Measurements from ENCODE around the gene ZNF827.

Gene ZNF827

GRCh38 chr4:145735827-145736226 is 202.8 kb downstream of the ZNF827 start:
- DNase-seq, result peak in 1 of 2 experiments; percentile 57

- no peak for DNase-seq
These were observed 203.3 kb downstream of the ZNF827 start for GRCh38 chr4:145735347-145735675.

- no peak for DNase-seq
These were observed 203.9 kb downstream of the ZNF827 start for GRCh38 chr4:145734576-145735346.

- no peak for DNase-seq
These were observed 204.6 kb downstream of the ZNF827 start for GRCh38 chr4:145734031-145734430.

- peak; percentile 81 to 89 for DNase-seq
These were observed 205.4 kb downstream of the ZNF827 start for GRCh38 chr4:145732895-145733880.

- no peak for DNase-seq
These were observed 206.4 kb downstream of the ZNF827 start for GRCh38 chr4:145732001-145732815.

- peak; percentile 77 for DNase-seq
These were observed 207.6 kb downstream of the ZNF827 start for GRCh38 chr4:145731028-145731427.

GRCh38 chr4:145730026-145730425 is 208.6 kb downstream of the ZNF827 start:
- no peak for DNase-seq

- DNase-seq, result no peak
These were observed 215.3 kb downstream of the ZNF827 start for GRCh38 chr4:145723336-145723735.

GRCh38 chr4:145722561-145722960 is 216.1 kb downstream of the ZNF827 start:
- no peak for DNase-seq

GRCh38 chr4:145720656-145721055 is 218.0 kb downstream of the ZNF827 start:
- DNase-seq, result no peak

- no peak for DNase-seq
These were observed 218.6 kb downstream of the ZNF827 start for GRCh38 chr4:145719752-145720624.

GRCh38 chr4:145716661-145717200 is 221.9 kb downstream of the ZNF827 start:
- no peak for DNase-seq

GRCh38 chr4:145716200-145716599 is 222.4 kb downstream of the ZNF827 start:
- DNase-seq, result no peak

GRCh38 chr4:145709843-145710242 is 228.8 kb downstream of the ZNF827 start:
- no peak for DNase-seq

GRCh38 chr4:145709336-145709735 is 229.3 kb downstream of the ZNF827 start:
- DNase-seq, result peak in 1 of 2 experiments; percentile 15

All from SHP77 (cell line).